HepG2 (cell line): ENCODE data around the gene ZSCAN23. TPM values are rescaled to one million over a fixed set of nuclear protein-coding genes. Genes with fewer than 3 reads are reported as not detected.

Experiments used
- ARNTL ChIP-seq: sonication (generic); formaldehyde crosslinking; IDR thresholded peaks from 2 replicates; pipeline ENCODE4 v1.4.0; 2020; ENCODE audit warnings: mild to moderate bottlenecking, missing genetic modification reagents
- FOXA1 ChIP-seq, 2 experiments: fragments of 450-650 bp in 1 of 2; sonication (generic) in 1 of 2; formaldehyde crosslinking in 1 of 2; IDR thresholded peaks; 2 replicates each; pipeline versions ENCODE4 v1.4.0 to v1.6.1; 2016 to 2020; ENCODE audit warnings: missing genetic modification reagents in 1 of 2
- GABPA ChIP-seq, 2 experiments: IDR thresholded peaks; 2 replicates each; pipeline ENCODE4 v1.6.1; 2011 to 2016; ENCODE audit warnings: low read depth in 2 of 2, low read length in 1 of 2, missing biosample characterization in 1 of 2, missing genetic modification characterization in 1 of 2
- GATA4 ChIP-seq: sonication (generic); IDR thresholded peaks from 2 replicates; pipeline ENCODE4 v1.6.1; 2016; ENCODE audit warnings: antibody characterized with exemption, low read depth, borderline replicate concordance
- HOXD1 ChIP-seq: sonication (generic); formaldehyde crosslinking; IDR thresholded peaks from 2 replicates; pipeline ENCODE4 v1.5.0; 2020; ENCODE audit warnings: missing genetic modification reagents
- IRX3 ChIP-seq: sonication (generic); formaldehyde crosslinking; IDR thresholded peaks from 2 replicates; pipeline ENCODE4 v1.8.1; 2023; ENCODE audit warnings: mild to moderate bottlenecking, low read depth, missing genetic modification reagents, borderline replicate concordance
- KLF6 ChIP-seq: IDR thresholded peaks from 2 replicates; pipeline ENCODE4 v1.8.0; 2016; ENCODE audit warnings: missing biosample characterization, missing genetic modification reagents
- STAT5B ChIP-seq: sonication (generic); formaldehyde crosslinking; IDR thresholded peaks from 2 replicates; pipeline ENCODE4 v1.4.0; 2020; ENCODE audit warnings: missing genetic modification reagents
- XRCC5 ChIP-seq: fragments of 200-400 bp; formaldehyde crosslinking; optimal IDR thresholded peaks from 2 replicates; pipeline ENCODE3; 2017; ENCODE audit warnings: mild to moderate bottlenecking, low read length
- ZFYVE20 ChIP-seq: sonication (generic); formaldehyde crosslinking; IDR thresholded peaks from 2 replicates; pipeline ENCODE4 v1.8.0; 2023; ENCODE audit warnings: low read depth, mild to moderate bottlenecking, moderate library complexity, missing genetic modification reagents, borderline replicate concordance
- ZNF3 ChIP-seq: IDR thresholded peaks from 2 replicates; pipeline ENCODE4 v1.7.0; 2017; ENCODE audit warnings: inconsistent platforms
- ZNF382 ChIP-seq: sonication (generic); formaldehyde crosslinking; IDR thresholded peaks from 2 replicates; pipeline ENCODE4 v1.5.0; 2020; ENCODE audit warnings: missing genetic modification reagents, mild to moderate bottlenecking, borderline replicate concordance
- ZNF557 ChIP-seq: sonication (generic); formaldehyde crosslinking; IDR thresholded peaks from 2 replicates; pipeline ENCODE4 v1.4.0; 2020; ENCODE audit warnings: missing genetic modification reagents
- ZNF772 ChIP-seq: sonication (generic); formaldehyde crosslinking; IDR thresholded peaks from 2 replicates; pipeline ENCODE4 v1.5.0; 2020; ENCODE audit warnings: mild to moderate bottlenecking, missing genetic modification reagents
- ZSCAN31 ChIP-seq: sonication (generic); formaldehyde crosslinking; IDR thresholded peaks from 2 replicates; pipeline ENCODE4 v1.5.0; 2020; ENCODE audit warnings: low read depth, mild to moderate bottlenecking, missing genetic modification reagents
- polyA plus RNA-seq, 8 experiments: library from polyadenylated mRNA; depleted of rRNA in 3 of 8; stranded (reverse) in 7 of 8; unstranded in 1 of 8; fragments of >200 nt; fragmentation: Illumina TruSeq in 4 of 8; extraction: Trizol in 4 of 8; gene quantifications; 2 replicates each; pipeline versions ENCODE4 v1.2.1 to v1.2.3, GENCODE V29; 2011 to 2016; ENCODE audit warnings: low read depth in 4 of 8, missing spikeins in 1 of 8, mixed read lengths in 1 of 8; ENCODE audit not compliant: insufficient read depth in 1 of 8
- total RNA-seq, 5 experiments: library from RNA; depleted of rRNA; stranded (reverse); fragments of >200 nt; fragmentation: Illumina TruSeq; extraction: Trizol; gene quantifications; 2 replicates each; pipeline ENCODE4 v1.2.3, GENCODE V29; 2016; ENCODE audit warnings: low read depth in 1 of 5
- TF ChIP-seq, protein P1 (sequence below): IDR thresholded peaks from 2 replicates; pipeline ENCODE4 v1.6.1; 2012; ENCODE audit warnings: low read length, improper control_type of control experiment
- TF ChIP-seq, protein P2 (sequence below), 2 experiments: sonication (generic) in 1 of 2; formaldehyde crosslinking in 1 of 2; IDR thresholded peaks; 2 replicates each; pipeline versions ENCODE4 v1.4.0 to v1.6.1; 2016 to 2020; ENCODE audit warnings: borderline replicate concordance in 1 of 2, low read depth in 1 of 2, mild to moderate bottlenecking in 1 of 2, missing genetic modification reagents in 1 of 2

Gene ZSCAN23
- total and polyA plus RNA-seq, 2 of the 13 experiments (the other 11 are each of a cell fraction or from before 2014, with no cell fraction given): 0.29 to 1.2 TPM

DNA sequence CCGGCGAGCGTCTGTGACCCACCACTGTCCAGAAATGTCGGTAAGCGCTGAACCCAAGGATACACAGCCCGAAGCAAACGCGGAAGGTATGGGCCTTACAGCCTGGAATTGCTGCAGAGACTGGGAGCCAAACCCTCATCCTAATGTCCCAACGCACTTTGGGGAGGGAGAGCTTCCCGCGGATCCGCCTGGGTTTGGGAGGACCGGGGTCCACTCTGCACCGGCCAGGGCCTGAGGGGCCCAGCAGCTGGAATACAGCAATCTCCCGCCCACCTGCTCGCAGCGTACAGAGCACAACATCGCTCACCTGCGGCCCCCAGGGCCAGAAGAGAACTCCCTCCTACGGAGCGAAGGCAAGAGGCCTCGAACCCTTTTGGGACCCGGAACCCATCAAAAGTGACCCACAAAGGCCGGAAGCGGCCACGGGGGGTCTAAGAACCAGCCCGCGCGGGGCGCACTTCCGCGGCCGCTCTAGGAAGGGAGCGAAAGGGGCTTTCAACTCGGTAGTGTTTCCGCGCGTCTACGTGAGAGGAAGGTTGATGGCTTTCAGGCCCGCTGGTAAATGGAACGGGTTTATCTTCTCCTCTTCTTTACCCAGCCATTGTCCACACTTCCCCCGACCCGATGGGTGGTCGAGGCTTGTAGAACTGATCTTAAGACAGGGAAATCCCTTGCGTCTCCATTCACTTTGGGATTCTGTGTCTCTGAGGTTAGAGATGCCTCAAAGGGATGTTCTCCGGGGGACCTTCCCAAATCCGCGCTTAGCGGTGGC, 43.8 kb downstream of the ZSCAN23 start, which contains the start of gene ZSCAN12 (continued):
- TF ChIP-seq, protein P1, sequence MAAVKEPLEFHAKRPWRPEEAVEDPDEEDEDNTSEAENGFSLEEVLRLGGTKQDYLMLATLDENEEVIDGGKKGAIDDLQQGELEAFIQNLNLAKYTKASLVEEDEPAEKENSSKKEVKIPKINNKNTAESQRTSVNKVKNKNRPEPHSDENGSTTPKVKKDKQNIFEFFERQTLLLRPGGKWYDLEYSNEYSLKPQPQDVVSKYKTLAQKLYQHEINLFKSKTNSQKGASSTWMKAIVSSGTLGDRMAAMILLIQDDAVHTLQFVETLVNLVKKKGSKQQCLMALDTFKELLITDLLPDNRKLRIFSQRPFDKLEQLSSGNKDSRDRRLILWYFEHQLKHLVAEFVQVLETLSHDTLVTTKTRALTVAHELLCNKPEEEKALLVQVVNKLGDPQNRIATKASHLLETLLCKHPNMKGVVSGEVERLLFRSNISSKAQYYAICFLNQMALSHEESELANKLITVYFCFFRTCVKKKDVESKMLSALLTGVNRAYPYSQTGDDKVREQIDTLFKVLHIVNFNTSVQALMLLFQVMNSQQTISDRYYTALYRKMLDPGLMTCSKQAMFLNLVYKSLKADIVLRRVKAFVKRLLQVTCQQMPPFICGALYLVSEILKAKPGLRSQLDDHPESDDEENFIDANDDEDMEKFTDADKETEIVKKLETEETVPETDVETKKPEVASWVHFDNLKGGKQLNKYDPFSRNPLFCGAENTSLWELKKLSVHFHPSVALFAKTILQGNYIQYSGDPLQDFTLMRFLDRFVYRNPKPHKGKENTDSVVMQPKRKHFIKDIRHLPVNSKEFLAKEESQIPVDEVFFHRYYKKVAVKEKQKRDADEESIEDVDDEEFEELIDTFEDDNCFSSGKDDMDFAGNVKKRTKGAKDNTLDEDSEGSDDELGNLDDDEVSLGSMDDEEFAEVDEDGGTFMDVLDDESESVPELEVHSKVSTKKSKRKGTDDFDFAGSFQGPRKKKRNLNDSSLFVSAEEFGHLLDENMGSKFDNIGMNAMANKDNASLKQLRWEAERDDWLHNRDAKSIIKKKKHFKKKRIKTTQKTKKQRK: no peak
- TF ChIP-seq ZNF772 (CRISPR knock-in tag) (peak; percentile 70; the same call in 1 of the 2 replicates), ZNF557 (no peak), ZNF3 (CRISPR knock-in tag) (no peak), FOXA1 (IDR thresholded peaks at IDR 0.05) (no peak), FOXA1 (CRISPR knock-in tag; IDR thresholded peaks at IDR 0.05) (peak; percentile 35; the same call in 1 of the 2 replicates), GATA4 (no peak; the same call in 1 of the 2 replicates), XRCC5 (peak; percentile 100), ZSCAN31 (CRISPR knock-in tag) (peak; percentile 88), ZNF382 (CRISPR knock-in tag) (no peak), ARNTL (CRISPR knock-in tag) (peak; percentile 87; the same call in 1 of the 2 replicates), KLF6 (peak; percentile 97), ZFYVE20 (CRISPR knock-in tag) (no peak; the same call in 1 of the 2 replicates), GABPA (IDR thresholded peaks at IDR 0.05; ENCODE audit: low read depth, low read length) (peak; percentile 96), GABPA (CRISPR knock-in tag; IDR thresholded peaks at IDR 0.05; ENCODE audit: low read depth) (peak; percentile 99), IRX3 (CRISPR knock-in tag) (peak; percentile 90; the same call in 1 of the 2 replicates), HOXD1 (CRISPR knock-in tag) (peak; percentile 28; the same call in 1 of the 2 replicates), STAT5B (peak; percentile 28; the same call in 1 of the 2 replicates)
- TF ChIP-seq, protein P2, sequence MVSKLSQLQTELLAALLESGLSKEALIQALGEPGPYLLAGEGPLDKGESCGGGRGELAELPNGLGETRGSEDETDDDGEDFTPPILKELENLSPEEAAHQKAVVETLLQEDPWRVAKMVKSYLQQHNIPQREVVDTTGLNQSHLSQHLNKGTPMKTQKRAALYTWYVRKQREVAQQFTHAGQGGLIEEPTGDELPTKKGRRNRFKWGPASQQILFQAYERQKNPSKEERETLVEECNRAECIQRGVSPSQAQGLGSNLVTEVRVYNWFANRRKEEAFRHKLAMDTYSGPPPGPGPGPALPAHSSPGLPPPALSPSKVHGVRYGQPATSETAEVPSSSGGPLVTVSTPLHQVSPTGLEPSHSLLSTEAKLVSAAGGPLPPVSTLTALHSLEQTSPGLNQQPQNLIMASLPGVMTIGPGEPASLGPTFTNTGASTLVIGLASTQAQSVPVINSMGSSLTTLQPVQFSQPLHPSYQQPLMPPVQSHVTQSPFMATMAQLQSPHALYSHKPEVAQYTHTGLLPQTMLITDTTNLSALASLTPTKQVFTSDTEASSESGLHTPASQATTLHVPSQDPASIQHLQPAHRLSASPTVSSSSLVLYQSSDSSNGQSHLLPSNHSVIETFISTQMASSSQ (IDR thresholded peaks at IDR 0.05; ENCODE audit: low read depth): peak; percentile 33; the same call in 1 of the 2 replicates
- TF ChIP-seq, protein P2 (CRISPR knock-in tag; IDR thresholded peaks at IDR 0.05; ENCODE audit: borderline replicate concordance): peak; percentile 72; the same call in 1 of the 2 replicates
